Amygdala (tissue), 56 donors: ENCODE data around the gene CTSE.
"Not testable (repeated sequence)": the region's sequence is repeated elsewhere in the genome, so short reads cannot be mapped to it uniquely, and the experiment has no call there.

Experiments used
- DNase-seq, 56 donors: peaks; one replicate each; lab custom pipeline; 2025; lab: John Stamatoyannopoulos, UW

CTSE gene

DNA sequence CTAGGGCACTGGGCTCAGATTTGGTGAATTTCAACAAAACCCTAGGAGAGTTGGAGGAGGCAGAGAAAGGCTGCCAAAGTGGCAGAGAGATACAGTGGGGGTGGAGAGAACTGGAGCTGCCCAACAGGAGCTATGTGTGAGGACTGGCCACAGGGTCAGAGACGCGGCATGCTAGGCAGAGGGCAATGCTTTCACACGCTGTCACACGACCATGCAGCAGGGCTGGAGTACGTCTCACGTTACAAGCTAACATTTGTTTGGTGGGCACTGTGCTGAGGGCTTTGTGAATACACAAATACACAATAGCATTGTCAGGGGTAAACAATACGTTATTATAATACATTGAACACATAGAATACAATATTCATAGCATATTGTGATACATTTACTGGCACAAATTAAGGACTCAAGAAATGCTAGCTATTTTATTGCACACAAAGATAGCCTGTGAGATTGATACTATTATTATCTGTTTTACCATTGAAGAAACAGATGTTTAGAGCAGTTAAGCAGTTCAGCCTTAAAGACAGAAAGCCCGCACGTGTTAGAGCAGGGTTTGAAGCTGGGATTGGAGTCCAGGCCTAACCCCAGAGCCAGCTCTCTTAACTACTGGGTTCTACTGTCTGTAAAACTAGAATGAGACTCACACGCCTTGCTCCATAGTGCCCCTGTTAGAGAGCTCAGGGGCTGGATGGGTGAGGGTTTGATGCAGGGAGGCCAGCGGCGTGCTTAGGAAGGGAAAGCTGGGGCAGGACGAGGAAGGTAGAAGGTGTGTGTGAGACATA lies 25.0 kb downstream of the CTSE start:
- peak in 43 of 56 donors; percentile 23 to 86 (median 64) for DNase-seq

DNA sequence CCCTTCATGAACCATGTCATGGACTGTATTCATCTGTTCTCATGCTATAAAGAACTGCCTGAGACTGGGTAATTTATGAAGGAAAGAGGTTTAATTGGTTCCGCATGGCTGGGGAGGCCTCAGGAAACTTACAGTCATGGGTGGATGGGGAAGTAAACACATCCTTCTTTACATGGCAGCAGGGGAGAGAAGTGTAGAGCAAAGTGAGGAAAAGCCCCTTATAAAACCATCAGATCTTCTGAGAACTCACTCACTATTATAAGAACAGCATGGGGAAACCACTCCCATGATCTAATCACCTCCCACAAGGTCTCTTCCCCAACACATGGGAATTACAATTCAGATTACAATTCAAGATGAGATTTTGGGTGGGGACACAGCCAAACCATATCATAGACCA lies 27.1 kb downstream of the CTSE start:
- not testable (repeated sequence) for DNase-seq

GRCh38 chr1:205994346-205994745 lies 29.3 kb downstream of the CTSE start:
- peak in 55 of 56 donors; percentile 27 to 97 (median 86) for DNase-seq

DNA sequence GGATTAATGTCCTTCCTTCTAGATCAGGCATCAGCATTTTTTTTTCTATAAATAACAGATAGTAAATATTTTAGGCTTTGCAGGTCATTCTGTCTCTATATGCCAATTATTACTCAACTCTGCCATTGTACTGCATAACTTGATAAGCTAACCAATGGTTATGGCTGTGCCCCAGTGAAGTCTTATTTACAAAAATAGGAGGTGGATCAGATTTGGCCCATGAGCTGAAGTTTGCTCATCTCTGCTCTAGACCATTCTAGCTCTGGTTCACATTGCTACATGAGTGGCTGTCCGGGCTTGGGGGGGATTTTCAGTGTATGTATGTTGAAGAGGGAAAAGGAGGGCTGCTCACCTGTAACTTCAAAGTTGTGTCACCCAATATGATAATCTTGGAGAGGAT lies 30.6 kb downstream of the CTSE start:
- no peak for DNase-seq

GRCh38 chr1:205992218-205992882 lies 31.3 kb downstream of the CTSE start:
- DNase-seq: no peak

DNA sequence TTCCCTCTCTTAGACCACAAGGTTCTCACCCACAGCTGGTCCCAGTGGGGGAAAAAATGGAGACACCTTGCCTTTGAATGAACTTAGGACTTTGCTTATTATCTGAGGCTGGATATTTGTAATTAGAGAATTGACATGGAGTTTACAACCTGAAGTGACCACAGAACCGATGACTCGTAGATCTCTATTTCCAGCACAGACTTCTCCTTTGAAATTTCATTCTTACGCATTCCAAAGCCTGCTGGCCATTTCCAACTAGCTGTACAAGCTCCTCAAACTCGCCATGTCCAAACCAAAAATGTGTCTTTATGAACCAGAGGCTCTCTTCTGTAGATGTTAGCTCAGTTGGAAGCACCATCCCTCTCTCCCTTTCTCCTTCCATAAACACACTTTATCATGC lies 32.5 kb downstream of the CTSE start:
- no peak for DNase-seq

GRCh38 chr1:205990226-205990625 lies 33.5 kb downstream of the CTSE start:
- DNase-seq: no peak

DNA sequence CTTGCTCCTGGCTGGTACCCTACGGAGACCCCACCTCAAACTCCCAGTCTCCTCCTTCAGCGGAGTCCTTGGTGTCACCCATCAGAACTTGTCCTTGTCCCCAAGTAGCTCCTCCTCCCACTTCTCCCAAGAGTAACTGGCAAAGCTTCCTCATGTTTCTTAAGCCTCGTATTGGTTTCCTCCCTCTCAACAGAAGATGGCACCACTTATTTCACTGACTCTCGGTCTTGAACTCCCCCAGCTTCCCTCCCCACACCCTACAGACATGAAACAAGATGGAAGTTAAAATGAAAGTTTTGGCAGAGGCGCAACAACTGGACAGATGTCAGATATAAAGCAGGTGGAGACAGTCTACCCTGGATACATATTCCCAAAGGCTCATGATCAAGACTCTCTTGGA lies 33.9 kb downstream of the CTSE start:
- DNase-seq: no peak

DNA sequence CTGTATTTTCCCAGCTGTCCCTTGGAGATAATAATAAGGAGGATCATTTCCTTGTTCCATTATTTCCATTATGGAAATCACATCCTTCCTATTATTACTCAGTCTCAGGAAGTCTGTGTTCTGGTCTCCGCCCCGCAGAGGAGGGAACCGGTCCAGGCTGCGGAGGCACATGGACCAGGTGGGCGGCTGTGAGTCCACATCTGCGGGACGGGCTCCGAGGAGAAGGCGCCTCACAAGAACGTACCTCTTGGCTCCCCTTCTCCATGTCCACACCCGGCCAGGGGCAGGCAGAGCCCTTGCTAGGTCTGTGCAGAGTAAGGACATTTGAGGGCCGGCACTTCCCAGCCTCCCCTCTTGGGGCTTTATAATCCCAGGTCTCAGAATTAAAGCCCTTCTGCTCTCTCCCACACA lies 35.1 kb downstream of the CTSE start:
- DNase-seq: no peak

GRCh38 chr1:205986861-205987260 lies 36.8 kb downstream of the CTSE start:
- no peak for DNase-seq

- no peak for DNase-seq
Observed at GRCh38 chr1:205986292-205986691, 37.4 kb downstream of the CTSE start.

- no peak for DNase-seq
Observed at GRCh38 chr1:205985330-205986005, 38.2 kb downstream of the CTSE start.

DNA sequence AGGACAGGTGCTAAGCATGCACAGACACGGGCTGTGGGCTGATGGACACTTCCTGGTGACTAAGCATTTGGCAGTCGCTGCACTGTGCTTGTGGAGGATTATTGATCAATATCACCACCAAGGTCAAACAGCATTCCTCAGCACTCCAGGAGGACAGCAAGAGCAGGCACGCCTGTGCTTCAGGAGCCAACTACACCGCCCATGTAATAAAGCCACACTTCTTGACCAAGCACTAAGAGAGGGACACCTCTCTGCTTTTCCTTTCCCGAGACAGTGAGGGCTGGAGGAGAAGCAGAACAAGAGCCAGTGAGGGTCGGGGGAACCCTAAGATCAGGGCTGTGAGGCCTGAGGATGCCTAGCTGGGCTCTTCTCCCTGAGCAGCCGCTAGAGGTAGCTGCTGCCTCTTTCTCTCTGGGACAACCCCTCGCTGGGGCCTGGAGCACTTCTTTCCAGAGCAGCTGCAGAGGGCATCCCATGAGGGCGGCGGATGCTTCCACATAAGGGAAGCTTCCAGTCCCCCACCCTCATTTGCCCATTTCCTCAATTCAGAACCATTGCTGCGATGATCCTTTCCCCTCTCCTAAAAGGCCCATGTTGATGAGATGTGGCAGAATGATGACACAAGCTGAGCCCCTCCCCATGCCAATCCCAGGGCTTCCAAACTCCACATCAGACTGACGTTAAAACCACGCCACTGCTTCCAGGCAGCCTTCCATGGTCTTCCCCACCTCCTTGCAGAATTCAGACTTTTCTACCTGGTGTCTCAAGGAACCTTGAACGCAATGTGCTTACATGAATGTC lies 39.6 kb downstream of the CTSE start:
- peak in 46 of 56 donors; percentile 21 to 83 (median 62) for DNase-seq

- no peak for DNase-seq
Observed at GRCh38 chr1:205981257-205981656, 42.4 kb downstream of the CTSE start.

DNA sequence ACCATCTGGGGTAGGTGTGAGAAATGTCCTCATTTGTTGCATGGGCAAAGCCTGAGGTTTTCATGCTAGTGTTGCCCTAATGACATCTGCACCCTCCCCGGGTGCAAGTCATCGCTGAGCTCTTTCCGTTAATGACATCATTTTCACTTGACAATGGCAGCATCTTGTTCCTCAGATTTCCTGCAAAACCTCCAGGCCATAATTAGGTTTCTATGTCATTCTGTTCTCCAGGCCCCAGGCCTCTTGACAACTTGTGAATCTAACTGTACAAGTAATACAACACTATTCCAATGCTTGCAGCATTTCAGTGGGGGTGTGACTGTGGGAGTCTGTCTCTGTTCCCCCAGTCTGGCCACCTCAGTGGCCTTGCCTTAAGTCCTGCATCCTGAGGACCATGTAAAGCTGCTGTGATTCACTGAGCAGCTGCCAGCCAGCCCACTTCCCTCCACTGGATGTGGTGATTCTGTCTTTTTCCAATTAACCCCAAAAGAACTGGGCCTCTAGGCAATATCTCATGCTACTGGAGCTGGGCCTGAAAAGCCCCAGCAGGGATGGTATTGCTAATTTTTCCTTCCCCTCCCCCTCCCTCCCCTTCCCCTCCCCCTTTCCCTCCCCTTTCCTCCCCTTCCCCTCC lies 43.3 kb downstream of the CTSE start:
- DNase-seq: no peak

DNA sequence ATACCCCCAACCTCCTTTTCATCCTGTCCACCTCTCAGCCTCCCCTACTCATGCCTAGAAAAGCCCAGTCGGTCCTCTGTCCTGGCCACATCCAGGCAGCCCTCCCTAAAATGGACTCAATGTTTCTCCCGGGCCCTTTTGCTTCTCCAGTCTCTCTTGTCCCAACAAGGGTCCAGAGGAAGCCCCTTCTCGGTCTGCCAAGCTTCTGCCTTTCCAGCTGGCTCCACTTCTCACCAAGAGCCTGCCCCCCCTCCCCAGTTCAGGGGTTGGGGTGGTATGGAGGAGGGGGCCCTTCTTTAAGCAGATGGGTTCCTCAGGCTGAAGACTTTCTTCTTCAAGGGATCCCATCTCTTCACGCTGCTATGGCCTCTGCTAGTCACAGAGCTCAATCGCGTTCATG lies 44.4 kb downstream of the CTSE start:
- no peak for DNase-seq

DNA sequence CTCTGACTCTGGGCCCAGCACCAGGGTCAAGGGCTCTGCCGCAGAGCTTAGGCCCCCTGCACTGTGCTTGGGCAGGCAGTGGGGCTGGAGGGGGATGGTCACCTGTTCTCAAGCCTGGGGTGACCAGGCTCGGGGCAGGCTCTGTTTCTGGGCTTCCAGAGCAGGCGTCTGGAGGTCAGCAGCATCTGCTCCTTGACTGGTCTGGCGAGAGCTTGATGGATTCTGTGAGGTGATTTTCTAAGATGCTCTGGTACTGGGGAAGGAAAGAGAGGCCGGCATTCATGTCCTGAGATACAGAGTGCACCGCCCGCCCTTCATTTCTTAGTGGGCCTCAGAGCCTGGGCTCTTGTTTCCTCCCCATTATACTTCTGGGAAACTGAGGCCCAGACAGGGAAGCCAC lies 45.0 kb downstream of the CTSE start:
- no peak for DNase-seq

- peak in 53 of 56 donors; percentile 21 to 81 (median 60) for DNase-seq
Observed at GRCh38 chr1:205977402-205978014, 46.2 kb downstream of the CTSE start.

- DNase-seq: peak in 23 of 56 donors; percentile 16 to 63 (median 37)
Observed at GRCh38 chr1:205976708-205977401, 46.8 kb downstream of the CTSE start.
